GM23338 (cell line): Measurements from ENCODE around the gene FBXL4. TPM values are rescaled to one million over a fixed set of nuclear protein-coding genes. Genes with fewer than 3 reads are reported as not detected.

Experiments used
- ATAC-seq: fragments of 200-7000 bp; cut with Tn5 transposase; 3 replicates; pipeline ENCODE4 v1.9.1; 2020
- DNase-seq: peaks from one replicate; pipeline ENCODE4 v3.0.0-alpha.2; 2015; ENCODE audit warnings: low spot score
- H2AFZ ChIP-seq: fragments of 200-600 bp; sonication (generic); 2 replicates; pipeline ENCODE4 v1.8.0; 2016; ENCODE audit warnings: antibody characterized with exemption, mild to moderate bottlenecking, moderate library complexity
- H3F3A ChIP-seq: fragments of 200-600 bp; sonication (generic); replicated peaks from 2 replicates; pipeline ENCODE4 v1.8.0; 2017; ENCODE audit warnings: antibody characterized with exemption, mixed run types, low read depth
- H3K27ac ChIP-seq: fragments of 200-600 bp; sonication (generic); 2 replicates; pipeline ENCODE4 v1.6.1; 2016; ENCODE audit warnings: low read depth
- H3K27me3 ChIP-seq: fragments of 200-600 bp; sonication (generic); 2 replicates; pipeline ENCODE4 v1.8.0; 2016; ENCODE audit warnings: mild to moderate bottlenecking, mixed run types, moderate library complexity; ENCODE audit not compliant: insufficient read depth
- H3K36me3 ChIP-seq: fragments of 200-600 bp; sonication (generic); 2 replicates; pipeline ENCODE4 v1.8.0; 2016; ENCODE audit warnings: mild to moderate bottlenecking; ENCODE audit not compliant: insufficient read depth
- H3K4me1 ChIP-seq: fragments of 200-600 bp; sonication (generic); 2 replicates; pipeline ENCODE4 v1.8.0; 2016; ENCODE audit warnings: mild to moderate bottlenecking, moderate library complexity; ENCODE audit not compliant: insufficient read depth
- H3K4me2 ChIP-seq: fragments of 200-600 bp; sonication (generic); 2 replicates; pipeline ENCODE4 v1.7.1; 2017; ENCODE audit warnings: mixed run types
- H3K4me3 ChIP-seq: fragments of 200-600 bp; sonication (generic); 2 replicates; pipeline ENCODE4 v1.6.1; 2016; ENCODE audit warnings: mixed run types
- H3K79me2 ChIP-seq: fragments of 200-600 bp; sonication (generic); replicated peaks from 2 replicates; pipeline ENCODE4 v1.8.0; 2017; ENCODE audit warnings: mild to moderate bottlenecking; ENCODE audit not compliant: insufficient read depth
- H3K9me2 ChIP-seq: fragments of 200-600 bp; sonication (generic); 2 replicates; pipeline ENCODE4 v1.8.0; 2017; ENCODE audit not compliant: insufficient read depth
- H4K20me1 ChIP-seq: fragments of 200-600 bp; sonication (generic); replicated peaks from 2 replicates; pipeline ENCODE4 v1.8.0; 2017; ENCODE audit warnings: mild to moderate bottlenecking; ENCODE audit not compliant: insufficient read depth
- H3K27ac Mint-ChIP-seq: 2 replicates; pipeline ENCODE4 v1.8.0; 2020; ENCODE audit warnings: inconsistent platforms, mild to moderate bottlenecking, moderate library complexity, mixed read lengths
- H3K27me3 Mint-ChIP-seq: 3 replicates; pipeline ENCODE4 v1.8.0; 2022; ENCODE audit warnings: low read depth, mild to moderate bottlenecking, moderate library complexity, mixed read lengths, inconsistent platforms; ENCODE audit not compliant: insufficient read depth, poor library complexity
- H3K36me3 Mint-ChIP-seq: 3 replicates; pipeline ENCODE4 v1.8.0; 2021; ENCODE audit warnings: low read depth, mild to moderate bottlenecking, inconsistent platforms, moderate library complexity, mixed read lengths
- H3K4me1 Mint-ChIP-seq: 3 replicates; pipeline ENCODE4 v1.8.0; 2020; ENCODE audit warnings: mild to moderate bottlenecking, inconsistent platforms, mixed read lengths
- H3K4me3 Mint-ChIP-seq: 3 replicates; pipeline ENCODE4 v1.8.0; 2021; ENCODE audit warnings: moderate library complexity, mild to moderate bottlenecking, inconsistent platforms, mixed read lengths
- H3K9me3 Mint-ChIP-seq: 3 replicates; pipeline ENCODE4 v1.8.0; 2020; ENCODE audit warnings: moderate library complexity, mild to moderate bottlenecking, inconsistent platforms, mixed read lengths
- CREB1 ChIP-seq: fragments of 250-450 bp; sonication (Bioruptor Pico); IDR thresholded peaks from 2 replicates; pipeline ENCODE4 v1.5.0; 2020; ENCODE audit warnings: low read depth, mild to moderate bottlenecking, moderate library complexity
- EZH2 ChIP-seq: fragments of 200-600 bp; sonication (generic); IDR thresholded peaks from one replicate; pipeline ENCODE4 v1.8.0; 2017; ENCODE audit warnings: antibody characterized with exemption, mild to moderate bottlenecking, low read depth; ENCODE audit not compliant: unreplicated experiment
- EZH2phosphoT487 ChIP-seq: fragments of 200-600 bp; sonication (generic); IDR thresholded peaks from one replicate; pipeline ENCODE4 v1.8.1; 2018; ENCODE audit warnings: antibody characterized with exemption; ENCODE audit not compliant: unreplicated experiment
- JUNB ChIP-seq: IDR thresholded peaks from one replicate; pipeline ENCODE4 v1.6.1; 2016; ENCODE audit warnings: antibody characterized with exemption; ENCODE audit not compliant: unreplicated experiment
- NANOG ChIP-seq: IDR thresholded peaks from 2 replicates; pipeline ENCODE4 v1.6.1; 2016; ENCODE audit warnings: antibody characterized with exemption, borderline replicate concordance
- POLR2AphosphoS5 ChIP-seq: IDR thresholded peaks from 2 replicates; pipeline ENCODE4 v1.6.1; 2016; ENCODE audit warnings: antibody characterized with exemption, low read depth
- STAT1 ChIP-seq: IDR thresholded peaks from one replicate; pipeline ENCODE4 v1.6.1; 2016; ENCODE audit warnings: antibody characterized with exemption; ENCODE audit not compliant: unreplicated experiment
- ZNF114 ChIP-seq: fragments of 250-450 bp; sonication (Bioruptor Pico); IDR thresholded peaks from 2 replicates; pipeline ENCODE4 v1.5.0; 2020; ENCODE audit warnings: mild to moderate bottlenecking, moderate library complexity
- ZNF331 ChIP-seq: fragments of 250-450 bp; sonication (Bioruptor Pico); IDR thresholded peaks from 2 replicates; pipeline ENCODE4 v1.5.0; 2020; ENCODE audit warnings: low read depth, mild to moderate bottlenecking, moderate library complexity
- polyA plus RNA-seq: library from polyadenylated mRNA; unstranded; fragments of >200 nt; fragmentation: Nextera tagmentation; extraction: Ambion mirVana; gene quantifications from 2 replicates; pipeline ENCODE4 v1.2.1, GENCODE V29; 2016
- total RNA-seq: library from RNA; depleted of rRNA; stranded (reverse); fragments of >200 nt; shearing (Covaris generic); gene quantifications from 2 replicates; pipeline ENCODE4 v1.2.3, GENCODE V29; 2014
- TF ChIP-seq, protein P1 (sequence below), 2 experiments: fragments of 200-600 bp in 1 of 2; sonication (generic) in 1 of 2; conservative IDR thresholded peaks; 2 replicates each; pipeline versions ENCODE4 v1.5.1 to v1.6.1; 2016 to 2017; ENCODE audit warnings: antibody characterized with exemption in 2 of 2, low read depth in 2 of 2, mild to moderate bottlenecking in 2 of 2, moderate library complexity in 1 of 2
- TF ChIP-seq, protein P2 (sequence below): fragments of 250-450 bp; sonication (Bioruptor Pico); IDR thresholded peaks from 2 replicates; pipeline ENCODE4 v1.5.0; 2020; ENCODE audit warnings: mild to moderate bottlenecking, moderate library complexity
- TF ChIP-seq, protein P3 (sequence below): IDR thresholded peaks from one replicate; pipeline ENCODE4 v1.6.1; 2018; ENCODE audit warnings: antibody characterized with exemption; ENCODE audit not compliant: unreplicated experiment
- TF ChIP-seq, protein P4 (sequence below): IDR thresholded peaks from 2 replicates; pipeline ENCODE4 v1.6.1; 2016; ENCODE audit warnings: antibody characterized with exemption

The FBXL4 gene
- total and polyA plus RNA-seq, 2 experiments from 2014 or later = 8.5 to 23.4 TPM

DNA sequence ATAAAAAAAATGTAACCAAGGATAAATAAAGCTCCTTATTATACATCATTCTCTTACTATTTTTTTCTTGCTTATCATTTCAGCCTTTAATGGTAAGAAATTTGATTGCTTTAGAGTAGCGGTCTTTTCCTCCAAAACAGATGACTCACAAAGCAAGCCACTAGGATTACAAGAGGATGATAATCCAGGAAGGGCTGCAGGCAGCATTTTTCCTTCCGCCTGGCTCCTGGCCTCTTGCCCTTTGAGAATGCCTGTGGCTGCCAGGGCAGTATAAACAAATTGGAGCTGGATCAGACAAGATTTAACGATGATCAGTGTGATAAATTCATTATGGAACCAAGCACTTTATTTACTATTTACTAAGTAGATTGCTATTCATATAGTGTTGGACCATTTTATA is 9.7 kb upstream of the FBXL4 start:
- Mint-ChIP-seq H3K4me1 (no peaks in the 10 kb centered on the region), H3K9me3 (no peaks in the 10 kb centered on the region), H3K27ac (no peak overlapping the region), H3K4me3 (no peak overlapping the region), H3K36me3 (no peaks in the 10 kb centered on the region), H3K27me3 (no peaks in the 10 kb centered on the region)
- Histone ChIP-seq H3F3A (no peaks in the 10 kb centered on the region), H3K79me2 (no peaks in the 10 kb centered on the region), H3K4me3 (no peak overlapping the region), H3K36me3 (no peaks in the 10 kb centered on the region), H3K27ac (no peak overlapping the region), H3K27me3 (no peaks in the 10 kb centered on the region), H2AFZ (no peak overlapping the region), H3K9me2 (no peaks in the 10 kb centered on the region), H3K4me2 (no peak overlapping the region), H3K4me1 (no peaks in the 10 kb centered on the region), H4K20me1 (no peaks in the 10 kb centered on the region)
- DNase-seq (no peak), ATAC-seq (no peak)
- TF ChIP-seq, protein P1, sequence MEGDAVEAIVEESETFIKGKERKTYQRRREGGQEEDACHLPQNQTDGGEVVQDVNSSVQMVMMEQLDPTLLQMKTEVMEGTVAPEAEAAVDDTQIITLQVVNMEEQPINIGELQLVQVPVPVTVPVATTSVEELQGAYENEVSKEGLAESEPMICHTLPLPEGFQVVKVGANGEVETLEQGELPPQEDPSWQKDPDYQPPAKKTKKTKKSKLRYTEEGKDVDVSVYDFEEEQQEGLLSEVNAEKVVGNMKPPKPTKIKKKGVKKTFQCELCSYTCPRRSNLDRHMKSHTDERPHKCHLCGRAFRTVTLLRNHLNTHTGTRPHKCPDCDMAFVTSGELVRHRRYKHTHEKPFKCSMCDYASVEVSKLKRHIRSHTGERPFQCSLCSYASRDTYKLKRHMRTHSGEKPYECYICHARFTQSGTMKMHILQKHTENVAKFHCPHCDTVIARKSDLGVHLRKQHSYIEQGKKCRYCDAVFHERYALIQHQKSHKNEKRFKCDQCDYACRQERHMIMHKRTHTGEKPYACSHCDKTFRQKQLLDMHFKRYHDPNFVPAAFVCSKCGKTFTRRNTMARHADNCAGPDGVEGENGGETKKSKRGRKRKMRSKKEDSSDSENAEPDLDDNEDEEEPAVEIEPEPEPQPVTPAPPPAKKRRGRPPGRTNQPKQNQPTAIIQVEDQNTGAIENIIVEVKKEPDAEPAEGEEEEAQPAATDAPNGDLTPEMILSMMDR (conservative IDR thresholded peaks at IDR 0.05; ENCODE audit: low read depth in 2 of 2) = no peak
- TF ChIP-seq, protein P2, sequence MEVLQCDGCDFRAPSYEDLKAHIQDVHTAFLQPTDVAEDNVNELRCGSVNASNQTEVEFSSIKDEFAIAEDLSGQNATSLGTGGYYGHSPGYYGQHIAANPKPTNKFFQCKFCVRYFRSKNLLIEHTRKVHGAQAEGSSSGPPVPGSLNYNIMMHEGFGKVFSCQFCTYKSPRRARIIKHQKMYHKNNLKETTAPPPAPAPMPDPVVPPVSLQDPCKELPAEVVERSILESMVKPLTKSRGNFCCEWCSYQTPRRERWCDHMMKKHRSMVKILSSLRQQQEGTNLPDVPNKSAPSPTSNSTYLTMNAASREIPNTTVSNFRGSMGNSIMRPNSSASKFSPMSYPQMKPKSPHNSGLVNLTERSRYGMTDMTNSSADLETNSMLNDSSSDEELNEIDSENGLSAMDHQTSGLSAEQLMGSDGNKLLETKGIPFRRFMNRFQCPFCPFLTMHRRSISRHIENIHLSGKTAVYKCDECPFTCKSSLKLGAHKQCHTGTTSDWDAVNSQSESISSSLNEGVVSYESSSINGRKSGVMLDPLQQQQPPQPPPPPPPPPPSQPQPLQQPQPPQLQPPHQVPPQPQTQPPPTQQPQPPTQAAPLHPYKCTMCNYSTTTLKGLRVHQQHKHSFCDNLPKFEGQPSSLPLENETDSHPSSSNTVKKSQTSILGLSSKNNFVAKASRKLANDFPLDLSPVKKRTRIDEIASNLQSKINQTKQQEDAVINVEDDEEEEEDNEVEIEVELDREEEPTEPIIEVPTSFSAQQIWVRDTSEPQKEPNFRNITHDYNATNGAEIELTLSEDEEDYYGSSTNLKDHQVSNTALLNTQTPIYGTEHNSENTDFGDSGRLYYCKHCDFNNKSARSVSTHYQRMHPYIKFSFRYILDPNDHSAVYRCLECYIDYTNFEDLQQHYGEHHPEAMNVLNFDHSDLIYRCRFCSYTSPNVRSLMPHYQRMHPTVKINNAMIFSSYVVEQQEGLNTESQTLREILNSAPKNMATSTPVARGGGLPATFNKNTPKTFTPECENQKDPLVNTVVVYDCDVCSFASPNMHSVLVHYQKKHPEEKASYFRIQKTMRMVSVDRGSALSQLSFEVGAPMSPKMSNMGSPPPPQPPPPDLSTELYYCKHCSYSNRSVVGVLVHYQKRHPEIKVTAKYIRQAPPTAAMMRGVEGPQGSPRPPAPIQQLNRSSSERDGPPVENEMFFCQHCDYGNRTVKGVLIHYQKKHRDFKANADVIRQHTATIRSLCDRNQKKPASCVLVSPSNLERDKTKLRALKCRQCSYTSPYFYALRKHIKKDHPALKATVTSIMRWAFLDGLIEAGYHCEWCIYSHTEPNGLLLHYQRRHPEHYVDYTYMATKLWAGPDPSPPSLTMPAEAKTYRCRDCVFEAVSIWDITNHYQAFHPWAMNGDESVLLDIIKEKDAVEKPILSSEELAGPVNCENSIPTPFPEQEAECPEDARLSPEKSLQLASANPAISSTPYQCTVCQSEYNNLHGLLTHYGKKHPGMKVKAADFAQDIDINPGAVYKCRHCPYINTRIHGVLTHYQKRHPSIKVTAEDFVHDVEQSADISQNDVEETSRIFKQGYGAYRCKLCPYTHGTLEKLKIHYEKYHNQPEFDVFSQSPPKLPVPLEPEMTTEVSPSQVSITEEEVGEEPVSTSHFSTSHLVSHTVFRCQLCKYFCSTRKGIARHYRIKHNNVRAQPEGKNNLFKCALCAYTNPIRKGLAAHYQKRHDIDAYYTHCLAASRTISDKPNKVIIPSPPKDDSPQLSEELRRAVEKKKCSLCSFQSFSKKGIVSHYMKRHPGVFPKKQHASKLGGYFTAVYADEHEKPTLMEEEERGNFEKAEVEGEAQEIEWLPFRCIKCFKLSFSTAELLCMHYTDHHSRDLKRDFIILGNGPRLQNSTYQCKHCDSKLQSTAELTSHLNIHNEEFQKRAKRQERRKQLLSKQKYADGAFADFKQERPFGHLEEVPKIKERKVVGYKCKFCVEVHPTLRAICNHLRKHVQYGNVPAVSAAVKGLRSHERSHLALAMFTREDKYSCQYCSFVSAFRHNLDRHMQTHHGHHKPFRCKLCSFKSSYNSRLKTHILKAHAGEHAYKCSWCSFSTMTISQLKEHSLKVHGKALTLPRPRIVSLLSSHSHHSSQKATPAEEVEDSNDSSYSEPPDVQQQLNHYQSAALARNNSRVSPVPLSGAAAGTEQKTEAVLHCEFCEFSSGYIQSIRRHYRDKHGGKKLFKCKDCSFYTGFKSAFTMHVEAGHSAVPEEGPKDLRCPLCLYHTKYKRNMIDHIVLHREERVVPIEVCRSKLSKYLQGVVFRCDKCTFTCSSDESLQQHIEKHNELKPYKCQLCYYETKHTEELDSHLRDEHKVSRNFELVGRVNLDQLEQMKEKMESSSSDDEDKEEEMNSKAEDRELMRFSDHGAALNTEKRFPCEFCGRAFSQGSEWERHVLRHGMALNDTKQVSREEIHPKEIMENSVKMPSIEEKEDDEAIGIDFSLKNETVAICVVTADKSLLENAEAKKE (CRISPR knock-in tag) = no peak
- TF ChIP-seq STAT1 = no peak
- TF ChIP-seq, protein P3, sequence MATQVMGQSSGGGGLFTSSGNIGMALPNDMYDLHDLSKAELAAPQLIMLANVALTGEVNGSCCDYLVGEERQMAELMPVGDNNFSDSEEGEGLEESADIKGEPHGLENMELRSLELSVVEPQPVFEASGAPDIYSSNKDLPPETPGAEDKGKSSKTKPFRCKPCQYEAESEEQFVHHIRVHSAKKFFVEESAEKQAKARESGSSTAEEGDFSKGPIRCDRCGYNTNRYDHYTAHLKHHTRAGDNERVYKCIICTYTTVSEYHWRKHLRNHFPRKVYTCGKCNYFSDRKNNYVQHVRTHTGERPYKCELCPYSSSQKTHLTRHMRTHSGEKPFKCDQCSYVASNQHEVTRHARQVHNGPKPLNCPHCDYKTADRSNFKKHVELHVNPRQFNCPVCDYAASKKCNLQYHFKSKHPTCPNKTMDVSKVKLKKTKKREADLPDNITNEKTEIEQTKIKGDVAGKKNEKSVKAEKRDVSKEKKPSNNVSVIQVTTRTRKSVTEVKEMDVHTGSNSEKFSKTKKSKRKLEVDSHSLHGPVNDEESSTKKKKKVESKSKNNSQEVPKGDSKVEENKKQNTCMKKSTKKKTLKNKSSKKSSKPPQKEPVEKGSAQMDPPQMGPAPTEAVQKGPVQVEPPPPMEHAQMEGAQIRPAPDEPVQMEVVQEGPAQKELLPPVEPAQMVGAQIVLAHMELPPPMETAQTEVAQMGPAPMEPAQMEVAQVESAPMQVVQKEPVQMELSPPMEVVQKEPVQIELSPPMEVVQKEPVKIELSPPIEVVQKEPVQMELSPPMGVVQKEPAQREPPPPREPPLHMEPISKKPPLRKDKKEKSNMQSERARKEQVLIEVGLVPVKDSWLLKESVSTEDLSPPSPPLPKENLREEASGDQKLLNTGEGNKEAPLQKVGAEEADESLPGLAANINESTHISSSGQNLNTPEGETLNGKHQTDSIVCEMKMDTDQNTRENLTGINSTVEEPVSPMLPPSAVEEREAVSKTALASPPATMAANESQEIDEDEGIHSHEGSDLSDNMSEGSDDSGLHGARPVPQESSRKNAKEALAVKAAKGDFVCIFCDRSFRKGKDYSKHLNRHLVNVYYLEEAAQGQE = no peak
- TF ChIP-seq NANOG = no peak
- TF ChIP-seq ZNF114 = no peak
- no peak for TF ChIP-seq JUNB
- TF ChIP-seq EZH2 = no peak
- no peak for TF ChIP-seq ZNF331 (CRISPR knock-in tag)
- TF ChIP-seq EZH2phosphoT487 = no peak
- TF ChIP-seq, protein P4, sequence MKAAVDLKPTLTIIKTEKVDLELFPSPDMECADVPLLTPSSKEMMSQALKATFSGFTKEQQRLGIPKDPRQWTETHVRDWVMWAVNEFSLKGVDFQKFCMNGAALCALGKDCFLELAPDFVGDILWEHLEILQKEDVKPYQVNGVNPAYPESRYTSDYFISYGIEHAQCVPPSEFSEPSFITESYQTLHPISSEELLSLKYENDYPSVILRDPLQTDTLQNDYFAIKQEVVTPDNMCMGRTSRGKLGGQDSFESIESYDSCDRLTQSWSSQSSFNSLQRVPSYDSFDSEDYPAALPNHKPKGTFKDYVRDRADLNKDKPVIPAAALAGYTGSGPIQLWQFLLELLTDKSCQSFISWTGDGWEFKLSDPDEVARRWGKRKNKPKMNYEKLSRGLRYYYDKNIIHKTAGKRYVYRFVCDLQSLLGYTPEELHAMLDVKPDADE = no peak
- TF ChIP-seq POLR2AphosphoS5 = no peak
- no peak for TF ChIP-seq CREB1 (CRISPR knock-in tag)
